HUES64 (cell line): ENCODE data around the gene GCNT2.

Experiments used
- H3K27ac ChIP-seq: 2 replicates; pipeline ENCODE4 v1.7.0; 2013; ENCODE audit warnings: low read depth, low read length, inconsistent platforms
- H3K27me3 ChIP-seq: 2 replicates; pipeline ENCODE4 v1.6.1; 2013; ENCODE audit warnings: mild to moderate bottlenecking, low read length; ENCODE audit not compliant: insufficient read depth
- H3K36me3 ChIP-seq: 2 replicates; pipeline ENCODE4 v1.6.1; 2013; ENCODE audit warnings: mild to moderate bottlenecking, low read length; ENCODE audit not compliant: insufficient read depth
- H3K4me1 ChIP-seq: 2 replicates; pipeline ENCODE4 v1.6.1; 2013; ENCODE audit warnings: mild to moderate bottlenecking, low read length, moderate library complexity; ENCODE audit not compliant: insufficient read depth
- H3K4me3 ChIP-seq: 2 replicates; pipeline ENCODE4 v1.5.1; 2013; ENCODE audit warnings: mild to moderate bottlenecking, low read length, moderate library complexity
- H3K9ac ChIP-seq: 2 replicates; pipeline ENCODE4 v1.6.1; 2013; ENCODE audit warnings: mild to moderate bottlenecking, low read depth, low read length
- H3K9me3 ChIP-seq: 2 replicates; pipeline ENCODE4 v1.6.1; 2013; ENCODE audit warnings: low read depth, low read length; ENCODE audit not compliant: insufficient read depth
- WGBS: fragments of 150-250, 120-280 bp; methylation state at CpG from one replicate; pipeline ENCODE4 v1.1.7; 2013; ENCODE audit warnings: missing lambda C conversion rate; 5-methylcytosine and 5-hydroxymethylcytosine counted together

Gene GCNT2

GRCh38 chr6:10552270-10552810 is 31.2 kb downstream of the GCNT2 start:
- Histone ChIP-seq H3K36me3 (no peaks in the 10 kb centered on the region), H3K4me3 (no peak overlapping the region), H3K27ac (no peak overlapping the region; the same call in 1 of the 2 replicates), H3K4me1 (peaks cover 34% of the 10 kb centered on the region), H3K9ac (no peak overlapping the region), H3K27me3 (no peaks in the 10 kb centered on the region), H3K9me3 (no peaks in the 10 kb centered on the region)
- 100% methylated on average over 2 of the region's 5 CpGs for WGBS

GRCh38 chr6:10553871-10554270 is 32.7 kb downstream of the GCNT2 start:
- H3K4me1 ChIP-seq: peaks cover 42% of the 10 kb centered on the region
- no peak overlapping the region for H3K9ac ChIP-seq
- WGBS: 83% methylated on average over 1 of the region's 1 CpG
- no peaks in the 10 kb centered on the region for H3K36me3 ChIP-seq
- H3K4me3 ChIP-seq: no peak overlapping the region
- no peaks in the 10 kb centered on the region for H3K27me3 ChIP-seq
- H3K9me3 ChIP-seq: no peaks in the 10 kb centered on the region
- H3K27ac ChIP-seq: no peak overlapping the region

- no peaks in the 10 kb centered on the region; the same call in 1 of the 2 replicates for H3K36me3 ChIP-seq
- peak overlapping the region; percentile 96; the same call in 1 of the 2 replicates for H3K27ac ChIP-seq
- 12% methylated on average over 7 of the region's 7 CpGs for WGBS
- no peaks in the 10 kb centered on the region for H3K27me3 ChIP-seq
- H3K9ac ChIP-seq: peak overlapping the region; percentile 55; the same call in 1 of the 2 replicates
- H3K4me1 ChIP-seq: peaks cover 50% of the 10 kb centered on the region
- peak overlapping the region; percentile 66 for H3K4me3 ChIP-seq
- no peaks in the 10 kb centered on the region for H3K9me3 ChIP-seq
Measured at GRCh38 chr6:10554826-10555225, 33.7 kb downstream of the GCNT2 start.

GRCh38 chr6:10555625-10556309 is 34.6 kb downstream of the GCNT2 start:
- no peaks in the 10 kb centered on the region for H3K27me3 ChIP-seq
- H3K36me3 ChIP-seq: no peaks in the 10 kb centered on the region; the same call in 1 of the 2 replicates
- H3K9me3 ChIP-seq: no peaks in the 10 kb centered on the region
- H3K4me3 ChIP-seq: peak overlapping the region; percentile 66
- under 1% methylated on average over 22 of the region's 22 CpGs for WGBS
- H3K27ac ChIP-seq: peak overlapping the region; percentile 96
- H3K4me1 ChIP-seq: peaks cover 58% of the 10 kb centered on the region
- H3K9ac ChIP-seq: peak overlapping the region; percentile 61

- Histone ChIP-seq H3K4me1 (peaks cover 63% of the 10 kb centered on the region), H3K9ac (peak overlapping the region; percentile 61), H3K27me3 (no peaks in the 10 kb centered on the region), H3K27ac (peak overlapping the region; percentile 96; the same call in 1 of the 2 replicates), H3K9me3 (no peaks in the 10 kb centered on the region), H3K4me3 (peak overlapping the region; percentile 66), H3K36me3 (peaks cover 3% of the 10 kb centered on the region; the same call in 1 of the 2 replicates)
- 48% methylated on average over 6 of the region's 6 CpGs for WGBS
Measured at GRCh38 chr6:10556589-10556988, 35.4 kb downstream of the GCNT2 start.

GRCh38 chr6:10556992-10557391 is 35.8 kb downstream of the GCNT2 start:
- peak overlapping the region; percentile 66 for H3K4me3 ChIP-seq
- H3K4me1 ChIP-seq: peaks cover 63% of the 10 kb centered on the region
- H3K9ac ChIP-seq: peak overlapping the region; percentile 61
- 80% methylated on average over 6 of the region's 6 CpGs for WGBS
- no peaks in the 10 kb centered on the region for H3K27me3 ChIP-seq
- no peaks in the 10 kb centered on the region for H3K9me3 ChIP-seq
- no peak overlapping the region; the same call in 1 of the 2 replicates for H3K27ac ChIP-seq
- H3K36me3 ChIP-seq: peaks cover 7% of the 10 kb centered on the region; the same call in 1 of the 2 replicates

- Histone ChIP-seq H3K27ac (peak overlapping the region; percentile 72; the same call in 1 of the 2 replicates), H3K4me3 (peak overlapping the region; percentile 66), H3K4me1 (peaks cover 58% of the 10 kb centered on the region), H3K27me3 (no peaks in the 10 kb centered on the region), H3K9me3 (no peaks in the 10 kb centered on the region), H3K9ac (peak overlapping the region; percentile 53), H3K36me3 (peaks cover 14% of the 10 kb centered on the region; the same call in 1 of the 2 replicates)
Measured at GRCh38 chr6:10557913-10558312, 36.8 kb downstream of the GCNT2 start.

- peaks cover 18% of the 10 kb centered on the region; the same call in 1 of the 2 replicates for H3K36me3 ChIP-seq
- H3K9me3 ChIP-seq: no peaks in the 10 kb centered on the region
- H3K27me3 ChIP-seq: no peaks in the 10 kb centered on the region
- peaks cover 56% of the 10 kb centered on the region for H3K4me1 ChIP-seq
- peak overlapping the region; percentile 72; the same call in 1 of the 2 replicates for H3K27ac ChIP-seq
- H3K4me3 ChIP-seq: peak overlapping the region; percentile 66
- H3K9ac ChIP-seq: peak overlapping the region; percentile 53
- WGBS: 10% methylated on average over 9 of the region's 10 CpGs
Measured at GRCh38 chr6:10558565-10558964, 37.4 kb downstream of the GCNT2 start.

GRCh38 chr6:10559522-10560152 is 38.5 kb downstream of the GCNT2 start:
- H3K9ac ChIP-seq: peak overlapping the region; percentile 34; the same call in 1 of the 2 replicates
- peak overlapping the region; percentile 58; the same call in 1 of the 2 replicates for H3K27ac ChIP-seq
- peaks cover 18% of the 10 kb centered on the region; the same call in 1 of the 2 replicates for H3K36me3 ChIP-seq
- peaks cover 46% of the 10 kb centered on the region for H3K4me1 ChIP-seq
- 41% methylated on average over 9 of the region's 9 CpGs for WGBS
- H3K9me3 ChIP-seq: no peaks in the 10 kb centered on the region
- peak overlapping the region; percentile 66 for H3K4me3 ChIP-seq
- H3K27me3 ChIP-seq: no peaks in the 10 kb centered on the region

GRCh38 chr6:10561611-10562199 is 40.6 kb downstream of the GCNT2 start:
- no peak overlapping the region for H3K9ac ChIP-seq
- H3K27ac ChIP-seq: no peak overlapping the region
- no peak overlapping the region for H3K4me3 ChIP-seq
- H3K4me1 ChIP-seq: peaks cover 35% of the 10 kb centered on the region
- H3K9me3 ChIP-seq: no peaks in the 10 kb centered on the region
- WGBS: 92% methylated on average over 9 of the region's 9 CpGs
- no peaks in the 10 kb centered on the region for H3K27me3 ChIP-seq
- peaks cover 22% of the 10 kb centered on the region; the same call in 1 of the 2 replicates for H3K36me3 ChIP-seq
